HepG2 (cell line): Measurements from ENCODE around the gene PNPLA2. TPM values are rescaled to one million over a fixed set of nuclear protein-coding genes. Genes with fewer than 3 reads are reported as not detected.

Source experiments
- DRAP1 ChIP-seq: IDR thresholded peaks from 2 replicates; pipeline ENCODE4 v1.6.1; 2016; ENCODE audit warnings: missing genetic modification reagents, missing compliant biosample characterization
- E2F1 ChIP-seq: sonication (generic); formaldehyde crosslinking; IDR thresholded peaks from 2 replicates; pipeline ENCODE4 v1.5.0; 2020; ENCODE audit warnings: missing genetic modification reagents
- HNF1A ChIP-seq, 2 experiments: sonication (generic) in 1 of 2; formaldehyde crosslinking in 1 of 2; IDR thresholded peaks; 2 replicates each; pipeline versions ENCODE4 v1.4.0 to v1.6.1; 2016 to 2020; ENCODE audit warnings: borderline replicate concordance in 1 of 2, low read depth in 1 of 2, mild to moderate bottlenecking in 1 of 2, missing genetic modification reagents in 1 of 2
- HNRNPLL ChIP-seq: fragments of 200-400 bp; formaldehyde crosslinking; IDR thresholded peaks from 2 replicates; pipeline ENCODE4 v1.6.1; 2017; ENCODE audit warnings: mild to moderate bottlenecking, low read depth, low read length; ENCODE audit not compliant: poor library complexity, severe bottlenecking
- ISX ChIP-seq: sonication (generic); formaldehyde crosslinking; conservative IDR thresholded peaks from 2 replicates; pipeline ENCODE4 v1.5.0; 2020; ENCODE audit warnings: missing genetic modification reagents
- JUNB ChIP-seq: sonication (generic); formaldehyde crosslinking; IDR thresholded peaks from 2 replicates; pipeline ENCODE4 v1.8.0; 2022; ENCODE audit warnings: missing genetic modification reagents, mild to moderate bottlenecking, borderline replicate concordance
- KLF16 ChIP-seq, 2 experiments: sonication (generic) in 1 of 2; formaldehyde crosslinking in 1 of 2; IDR thresholded peaks; 2 replicates each; pipeline versions ENCODE4 v1.6.1 to v1.8.0; 2016 to 2023; ENCODE audit warnings: missing genetic modification reagents in 2 of 2, missing compliant biosample characterization in 1 of 2
- SATB2 ChIP-seq: sonication (generic); formaldehyde crosslinking; IDR thresholded peaks from 2 replicates; pipeline ENCODE4 v1.5.0; 2020; ENCODE audit warnings: missing genetic modification reagents
- THAP11 ChIP-seq: IDR thresholded peaks from 2 replicates; pipeline ENCODE4 v1.6.1; 2016; ENCODE audit warnings: missing biosample characterization, missing genetic modification reagents
- ZBTB38 ChIP-seq: sonication (generic); formaldehyde crosslinking; IDR thresholded peaks from 2 replicates; pipeline ENCODE4 v1.5.1; 2020; ENCODE audit warnings: mild to moderate bottlenecking, missing genetic modification reagents
- ZNF343 ChIP-seq: sonication (generic); formaldehyde crosslinking; IDR thresholded peaks from 2 replicates; pipeline ENCODE4 v1.4.0; 2020; ENCODE audit warnings: mild to moderate bottlenecking, missing genetic modification reagents
- ZNF660 ChIP-seq: sonication (generic); formaldehyde crosslinking; IDR thresholded peaks from 2 replicates; pipeline ENCODE4 v1.5.1; 2020; ENCODE audit warnings: mild to moderate bottlenecking, low read depth, missing genetic modification reagents, borderline replicate concordance
- ZNF687 ChIP-seq: sonication (generic); formaldehyde crosslinking; IDR thresholded peaks from 2 replicates; pipeline ENCODE4 v1.5.1; 2020; ENCODE audit warnings: mild to moderate bottlenecking, missing genetic modification reagents, moderate library complexity
- ZNF749 ChIP-seq: sonication (generic); formaldehyde crosslinking; IDR thresholded peaks from 2 replicates; pipeline ENCODE4 v1.8.0; 2022; ENCODE audit warnings: mild to moderate bottlenecking, missing genetic modification reagents, moderate library complexity, borderline replicate concordance
- polyA plus RNA-seq, 8 experiments: library from polyadenylated mRNA; depleted of rRNA in 3 of 8; stranded (reverse) in 7 of 8; unstranded in 1 of 8; fragments of >200 nt; fragmentation: Illumina TruSeq in 4 of 8; extraction: Trizol in 4 of 8; gene quantifications; 2 replicates each; pipeline versions ENCODE4 v1.2.1 to v1.2.3, GENCODE V29; 2011 to 2016; ENCODE audit warnings: low read depth in 4 of 8, missing spikeins in 1 of 8, mixed read lengths in 1 of 8; ENCODE audit not compliant: insufficient read depth in 1 of 8
- total RNA-seq, 5 experiments: library from RNA; depleted of rRNA; stranded (reverse); fragments of >200 nt; fragmentation: Illumina TruSeq; extraction: Trizol; gene quantifications; 2 replicates each; pipeline ENCODE4 v1.2.3, GENCODE V29; 2016; ENCODE audit warnings: low read depth in 1 of 5

The PNPLA2 gene
- total and polyA plus RNA-seq, 2 of the 13 experiments (the other 11 are each of a cell fraction or from before 2014, with no cell fraction given), result 10.5 to 43.2 TPM

DNA sequence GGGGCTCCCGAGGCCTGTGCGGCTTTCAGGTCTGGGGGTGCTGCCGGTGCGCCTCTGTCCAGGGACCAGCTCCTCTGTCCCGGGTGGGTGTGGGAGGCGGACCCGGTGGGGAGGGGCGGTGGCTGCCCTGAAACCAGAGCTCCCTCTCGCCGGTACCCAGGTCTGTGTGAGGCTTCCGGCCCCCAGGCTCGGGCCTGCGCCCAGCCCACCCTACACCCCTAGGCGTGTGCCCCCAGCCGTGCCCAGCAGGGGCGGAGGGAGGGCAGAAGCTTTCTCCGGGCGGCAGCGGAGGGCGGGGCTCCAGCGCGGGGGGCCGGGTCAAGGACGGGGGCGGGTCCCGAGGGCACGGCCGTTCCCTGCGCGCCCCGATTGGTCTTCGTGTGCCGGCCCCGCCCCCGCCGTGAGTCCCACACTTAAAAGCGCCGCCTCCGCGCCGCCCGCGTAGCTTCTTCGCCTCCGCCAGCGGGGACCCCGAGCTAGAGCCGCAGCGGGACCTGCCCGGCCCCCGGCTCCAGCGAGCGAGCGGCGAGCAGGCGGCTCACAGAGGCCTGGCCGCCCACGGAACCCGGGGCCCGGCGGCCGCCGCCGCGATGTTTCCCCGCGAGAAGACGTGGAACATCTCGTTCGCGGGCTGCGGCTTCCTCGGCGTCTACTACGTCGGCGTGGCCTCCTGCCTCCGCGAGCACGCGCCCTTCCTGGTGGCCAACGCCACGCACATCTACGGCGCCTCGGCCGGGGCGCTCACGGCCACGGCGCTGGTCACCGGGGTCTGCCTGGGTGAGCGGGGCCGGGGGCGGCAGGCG is 616 bp downstream of the PNPLA2 start (continued):
- TF ChIP-seq ZNF343 (CRISPR knock-in tag) (peak; percentile 91; the same call in 1 of the 2 replicates), ISX (CRISPR knock-in tag) (no peak), HNF1A (IDR thresholded peaks at IDR 0.05; ENCODE audit: low read depth) (no peak), HNF1A (CRISPR knock-in tag; IDR thresholded peaks at IDR 0.05; ENCODE audit: borderline replicate concordance) (peak; percentile 26; the same call in 1 of the 2 replicates), KLF16 (CRISPR knock-in tag; IDR thresholded peaks at IDR 0.05) (peak in 1 of 2 experiments; percentile 42; a peak in 2 of 4 replicates), ZNF687 (peak; percentile 61), ZNF749 (CRISPR knock-in tag) (0 out of 2 replicates have a peak, but pooled peaks have one; percentile 61), HNRNPLL (peak; percentile 82), JUNB (CRISPR knock-in tag) (no peak), ZBTB38 (CRISPR knock-in tag) (no peak), E2F1 (CRISPR knock-in tag) (no peak), SATB2 (CRISPR knock-in tag) (no peak), ZNF660 (no peak), DRAP1 (peak; percentile 97), THAP11 (peak; percentile 25; the same call in 1 of the 2 replicates)
